Activated T-cell treated with anti-CD3 and anti-CD28 coated beads, Interleukin-2, amount 50 U/mL, for 48 hours (primary cell): ENCODE results near the gene IFI27L1.

Experiments used
- DNase-seq, 2 experiments: peaks; one replicate each; pipeline ENCODE4 v3.0.0-alpha.2; 2020

The IFI27L1 gene

DNA sequence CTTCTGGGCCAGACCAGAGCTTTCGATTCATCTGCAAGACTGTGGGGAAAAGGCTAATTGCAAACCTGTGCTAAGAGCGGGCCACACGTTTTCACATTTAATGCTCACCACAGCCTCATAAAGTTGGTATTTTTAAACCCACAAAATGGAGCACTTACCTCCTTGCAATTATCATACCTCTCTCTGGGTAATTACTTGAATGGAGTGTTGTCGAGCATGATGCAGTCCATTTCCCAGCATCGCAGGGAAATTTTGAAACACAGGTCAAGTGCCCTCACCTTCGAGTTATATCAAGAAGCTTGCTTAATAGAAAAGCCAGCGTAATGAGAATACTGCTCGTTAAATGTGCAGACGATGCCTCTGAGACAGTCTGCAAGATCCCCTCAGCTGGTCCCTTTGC lies 57.1 kb downstream of the IFI27L1 start:
- DNase-seq = peak in 1 of 2 experiments; percentile 7

DNA sequence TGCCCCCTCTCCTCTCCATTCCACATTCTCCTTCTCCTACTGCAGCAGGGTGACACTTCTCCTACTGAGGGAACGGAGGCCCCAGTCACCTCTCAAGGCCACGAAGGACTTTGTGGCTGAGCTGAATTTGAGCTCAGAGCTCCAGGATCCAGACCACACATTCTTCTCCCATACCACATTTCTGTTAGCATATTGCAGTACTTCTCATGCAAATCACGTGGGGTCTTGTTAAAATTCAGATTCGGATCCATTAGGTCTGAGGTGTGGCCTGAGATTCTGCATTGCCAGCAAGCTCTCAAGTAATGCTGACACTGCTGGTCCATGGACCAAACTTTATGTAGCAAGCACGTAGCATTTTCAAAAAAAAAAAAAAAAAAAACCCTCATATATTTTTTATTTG lies 57.9 kb downstream of the IFI27L1 start:
- DNase-seq = peak in 1 of 2 experiments; percentile 1

DNA sequence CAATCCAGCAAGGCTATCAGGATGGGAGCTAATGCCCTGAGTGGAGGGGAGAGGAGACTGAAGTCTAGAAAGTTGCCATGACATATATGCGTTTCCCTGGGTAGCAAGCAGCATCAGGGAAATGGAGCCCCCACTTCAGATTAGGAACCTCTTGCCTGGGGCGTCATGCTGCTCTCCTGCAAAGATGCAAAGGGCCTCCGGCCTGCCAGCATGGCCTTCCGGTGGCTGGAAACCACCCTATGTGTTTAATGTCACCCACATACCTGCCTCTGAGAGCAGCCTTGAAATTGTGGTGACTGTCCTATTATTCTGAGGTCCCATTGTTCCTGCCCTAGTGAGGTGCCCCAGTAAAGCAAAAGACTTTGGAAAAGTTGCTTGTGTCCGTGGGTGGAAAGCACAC lies 58.3 kb downstream of the IFI27L1 start:
- DNase-seq = peak in 1 of 2 experiments; percentile 9

DNA sequence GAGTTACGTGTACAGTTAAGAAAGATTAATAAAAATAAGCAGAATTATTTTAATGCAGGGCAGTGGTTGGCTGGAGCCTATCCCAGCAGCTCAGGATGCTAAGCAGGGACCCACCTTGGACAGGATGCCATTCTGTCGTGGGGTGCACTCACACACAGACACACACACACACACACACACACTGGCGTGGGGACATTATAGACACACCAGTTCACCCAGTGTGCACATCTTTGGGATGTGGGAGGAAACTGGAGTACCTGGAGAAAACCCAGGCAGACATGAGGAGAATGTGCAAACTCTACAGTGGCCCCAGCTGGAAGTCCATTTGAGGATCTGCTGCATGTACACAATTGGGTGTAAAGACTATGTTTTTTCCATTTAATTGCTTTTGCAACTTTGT lies 61.1 kb downstream of the IFI27L1 start:
- peak in 1 of 2 experiments; percentile 4 for DNase-seq

DNA sequence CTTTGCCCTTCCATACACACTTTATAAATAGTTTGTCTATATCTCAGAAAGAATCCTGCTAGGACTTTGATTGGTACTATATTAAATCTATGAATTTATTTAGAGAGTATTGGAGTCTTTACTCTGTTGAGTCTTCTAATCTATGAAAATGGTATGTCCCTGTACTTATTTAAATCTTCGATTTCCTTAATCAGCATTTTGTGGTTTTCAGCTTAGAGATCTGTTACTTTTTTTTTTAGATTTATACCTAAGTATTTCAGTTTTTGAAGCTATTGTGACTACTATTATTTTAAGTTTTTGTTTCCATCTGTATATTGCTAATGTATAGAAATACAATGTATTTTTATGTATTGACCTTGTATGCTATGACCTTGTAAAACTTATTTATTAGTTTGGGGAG lies 61.7 kb downstream of the IFI27L1 start:
- DNase-seq = no peak

DNA sequence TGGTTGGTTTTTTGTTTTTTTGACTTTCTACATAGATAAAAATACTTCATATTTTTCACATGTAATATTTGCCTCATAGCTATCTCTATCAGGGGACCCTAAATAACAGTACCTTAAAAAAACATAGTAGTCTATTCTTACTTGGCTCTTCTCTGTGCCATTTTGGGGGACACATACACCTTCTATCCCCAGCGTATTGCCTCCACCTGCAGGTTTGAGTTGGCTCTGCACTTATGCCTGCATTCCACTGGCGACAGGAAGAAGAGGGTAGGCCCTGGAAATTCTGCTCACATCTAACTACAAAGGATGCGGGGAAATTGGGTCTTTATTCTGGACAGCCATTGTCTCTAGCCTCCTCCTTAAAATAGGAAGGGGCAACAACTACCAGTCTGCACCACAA lies 62.1 kb downstream of the IFI27L1 start:
- DNase-seq = peak in 1 of 2 experiments; percentile 22

DNA sequence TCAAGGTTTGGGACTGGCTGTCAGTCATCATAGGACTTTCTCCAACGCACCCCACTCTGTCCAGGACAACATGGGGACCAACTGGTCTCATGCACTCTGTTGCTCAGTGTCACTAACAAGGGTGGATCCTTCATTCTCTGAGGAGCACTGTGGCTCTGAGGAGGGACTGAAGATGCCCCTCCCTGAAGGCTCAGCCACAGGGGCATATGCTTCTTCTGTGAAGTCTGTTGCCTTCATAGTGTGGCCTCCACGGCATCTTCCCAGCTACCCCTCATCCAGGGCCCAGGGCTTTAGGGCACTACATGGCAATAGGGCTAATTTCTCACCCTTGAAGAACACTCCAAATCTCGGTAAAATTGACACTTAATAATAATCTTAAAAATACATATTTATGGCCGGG lies 62.6 kb downstream of the IFI27L1 start:
- peak in 1 of 2 experiments; percentile 8 for DNase-seq

DNA sequence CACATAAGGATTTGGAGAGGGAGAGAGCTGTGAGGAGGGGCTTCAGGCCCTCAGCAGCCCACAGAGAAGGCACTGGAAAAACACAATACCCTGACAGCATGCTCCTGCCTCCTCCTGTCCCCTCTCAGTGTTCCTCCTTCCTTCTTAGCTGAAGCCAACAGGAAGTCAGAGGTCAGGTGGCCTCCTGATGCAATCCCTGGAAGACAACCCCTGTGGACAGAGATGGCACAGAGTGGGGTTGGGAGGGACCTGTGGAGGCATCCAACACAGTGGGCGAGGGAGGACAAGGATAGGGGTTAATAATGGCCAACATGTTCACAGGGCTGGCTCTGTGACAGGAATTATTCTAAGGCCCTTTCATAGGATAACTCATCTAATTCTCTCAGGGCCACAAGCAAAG lies 63.7 kb downstream of the IFI27L1 start:
- DNase-seq = peak in 1 of 2 experiments; percentile 17

DNA sequence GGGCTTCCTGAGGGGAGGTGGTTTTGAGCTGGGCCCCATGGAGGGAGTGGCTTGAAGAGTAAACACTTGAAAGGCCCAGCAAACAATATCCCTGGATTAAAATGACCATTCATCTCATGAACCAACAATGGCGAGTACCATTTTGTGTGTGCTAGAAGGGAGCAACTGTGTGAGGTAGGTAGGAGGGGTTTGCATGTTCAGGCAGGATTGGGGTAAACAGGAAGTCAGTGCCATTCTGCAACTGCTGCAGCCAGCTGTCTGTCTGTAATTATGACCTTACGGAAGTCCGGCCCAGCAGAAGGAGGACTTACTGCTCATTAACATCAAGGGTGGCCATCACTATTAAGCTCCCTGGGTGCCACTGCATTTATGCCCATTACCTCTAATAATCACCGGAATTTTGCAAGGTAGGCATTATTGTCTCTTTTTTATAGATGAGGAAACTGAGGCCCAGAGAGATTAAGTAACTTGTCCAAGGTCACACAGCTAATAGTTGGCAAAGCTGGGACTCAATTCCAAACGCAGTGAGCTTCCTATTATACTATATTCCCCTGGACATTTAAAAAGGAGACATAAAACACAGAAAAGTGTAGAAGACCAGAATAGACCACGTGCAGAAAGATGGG lies 64.9 kb downstream of the IFI27L1 start:
- DNase-seq = peak in 1 of 2 experiments; percentile 14
